BLaER1 (cell line): ENCODE data around the gene GRM5.

Experiments used
- H3K27ac ChIP-seq: shearing (Covaris generic); formaldehyde crosslinking; 2 replicates; pipeline ENCODE4 v1.8.1; 2022
- H3K27me3 ChIP-seq: shearing (Covaris generic); formaldehyde crosslinking; 2 replicates; pipeline ENCODE4 v1.8.1; 2022
- H3K36me3 ChIP-seq: shearing (Covaris generic); formaldehyde crosslinking; 2 replicates; pipeline ENCODE4 v1.8.1; 2022
- H3K4me1 ChIP-seq: shearing (Covaris generic); formaldehyde crosslinking; 2 replicates; pipeline ENCODE4 v1.8.1; 2022
- H3K4me2 ChIP-seq: shearing (Covaris generic); formaldehyde crosslinking; 2 replicates; pipeline ENCODE4 v1.8.1; 2022
- H3K4me3 ChIP-seq: shearing (Covaris generic); formaldehyde crosslinking; 2 replicates; pipeline ENCODE4 v1.8.1; 2022
- H3K9ac ChIP-seq: shearing (Covaris generic); formaldehyde crosslinking; 2 replicates; pipeline ENCODE4 v1.8.1; 2022
- H3K9me3 ChIP-seq: shearing (Covaris generic); formaldehyde crosslinking; 2 replicates; pipeline ENCODE4 v1.8.1; 2022
- H4K20me1 ChIP-seq: shearing (Covaris generic); formaldehyde crosslinking; 2 replicates; pipeline ENCODE4 v1.8.1; 2022
- Cebpa-rat ChIP-seq: shearing (Covaris generic); IDR thresholded peaks from 2 replicates; pipeline ENCODE4 v1.8.1; 2022

The GRM5 gene

DNA sequence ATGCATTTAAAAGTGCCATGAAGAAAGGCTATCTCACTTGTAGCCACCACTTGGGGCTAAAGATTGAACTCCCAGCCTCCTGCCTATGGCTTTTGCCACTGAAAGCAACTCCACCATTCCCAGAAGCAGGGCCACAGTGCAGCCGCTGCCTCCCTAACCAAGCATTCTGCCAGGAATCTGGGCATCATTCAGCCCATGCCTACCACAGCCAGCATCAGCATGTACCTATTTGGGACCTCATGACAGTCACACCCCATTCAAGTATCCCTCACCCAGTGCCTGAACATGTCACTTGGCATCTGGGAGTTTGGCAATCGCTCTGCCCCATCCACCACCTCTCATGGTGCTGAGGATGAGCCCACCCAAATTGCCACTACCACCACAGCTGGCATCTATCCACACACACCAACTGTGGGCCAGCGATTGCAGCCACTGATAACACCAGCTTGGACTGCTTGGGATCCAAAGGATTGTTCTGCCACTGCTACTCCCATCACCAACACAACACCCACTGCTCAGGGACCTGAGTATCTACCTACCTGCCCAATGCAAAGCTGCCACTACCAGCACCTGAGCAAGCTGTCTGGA, 234.4 kb downstream of the GRM5 start:
- H4K20me1 ChIP-seq: no peaks in the 10 kb centered on the region
- no peaks in the 10 kb centered on the region for H3K27me3 ChIP-seq
- no peaks in the 10 kb centered on the region for H3K4me1 ChIP-seq
- no peak overlapping the region for H3K27ac ChIP-seq
- H3K4me2 ChIP-seq: no peak overlapping the region
- no peak overlapping the region for H3K4me3 ChIP-seq
- no peaks in the 10 kb centered on the region for H3K36me3 ChIP-seq
- H3K9me3 ChIP-seq: no peaks in the 10 kb centered on the region
- no peak overlapping the region for H3K9ac ChIP-seq
- TF ChIP-seq Cebpa-rat: no peak

DNA sequence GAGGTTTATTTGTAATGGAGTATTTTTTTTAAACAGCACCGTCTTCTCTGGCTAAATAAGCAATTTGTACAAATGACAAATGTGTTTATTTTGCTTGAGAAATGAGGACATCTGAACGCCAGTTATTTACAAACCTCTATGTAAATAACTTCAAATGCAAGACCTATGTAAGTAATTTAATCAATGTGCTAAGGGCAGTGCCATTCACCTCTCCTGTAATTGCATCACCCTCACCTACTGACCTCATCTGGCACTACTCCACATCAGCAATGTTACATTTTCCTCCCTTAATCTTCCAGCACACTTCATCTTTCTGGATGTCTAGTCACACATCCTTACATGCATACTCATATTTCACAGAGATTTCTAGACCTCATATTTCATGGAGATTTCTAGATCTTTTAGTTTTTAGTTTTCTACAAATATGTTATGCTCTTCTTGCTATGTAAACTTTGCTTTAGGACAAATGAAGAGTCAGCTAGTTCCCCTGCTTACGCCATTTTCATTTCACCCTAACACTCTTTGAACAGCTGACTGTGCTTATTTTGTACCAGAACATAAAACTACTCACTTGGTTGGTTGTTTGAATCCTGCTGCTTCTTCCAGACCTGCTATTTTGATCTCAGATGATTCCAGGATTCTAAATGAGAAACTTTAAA, 238.6 kb downstream of the GRM5 start:
- TF ChIP-seq Cebpa-rat: no peak
- Histone ChIP-seq H3K4me1 (no peaks in the 10 kb centered on the region), H3K4me3 (no peak overlapping the region), H3K36me3 (no peaks in the 10 kb centered on the region), H3K9ac (no peak overlapping the region), H3K27ac (no peak overlapping the region), H3K4me2 (no peak overlapping the region), H3K27me3 (no peaks in the 10 kb centered on the region), H4K20me1 (no peaks in the 10 kb centered on the region), H3K9me3 (no peaks in the 10 kb centered on the region)

GRCh38 chr11:88819616-88820015, 246.2 kb downstream of the GRM5 start:
- TF ChIP-seq Cebpa-rat: no peak
- no peak overlapping the region for H3K27ac ChIP-seq
- no peaks in the 10 kb centered on the region for H3K4me1 ChIP-seq
- H3K9me3 ChIP-seq: no peaks in the 10 kb centered on the region
- H3K4me2 ChIP-seq: no peak overlapping the region
- no peaks in the 10 kb centered on the region for H3K27me3 ChIP-seq
- H4K20me1 ChIP-seq: no peaks in the 10 kb centered on the region
- no peaks in the 10 kb centered on the region for H3K36me3 ChIP-seq
- no peak overlapping the region for H3K4me3 ChIP-seq
- no peak overlapping the region for H3K9ac ChIP-seq

- Histone ChIP-seq H3K9me3 (no peaks in the 10 kb centered on the region), H3K4me3 (no peak overlapping the region), H3K4me1 (no peaks in the 10 kb centered on the region), H3K36me3 (no peaks in the 10 kb centered on the region), H3K9ac (no peak overlapping the region), H4K20me1 (no peaks in the 10 kb centered on the region), H3K27me3 (no peaks in the 10 kb centered on the region), H3K4me2 (no peak overlapping the region), H3K27ac (no peak overlapping the region)
- no peak for TF ChIP-seq Cebpa-rat
Observed at GRCh38 chr11:88818978-88819377, 246.8 kb downstream of the GRM5 start.

- Histone ChIP-seq H3K4me1 (no peaks in the 10 kb centered on the region), H3K27me3 (no peaks in the 10 kb centered on the region), H3K9me3 (no peaks in the 10 kb centered on the region), H3K36me3 (no peaks in the 10 kb centered on the region), H3K4me3 (no peak overlapping the region), H3K9ac (no peak overlapping the region), H3K4me2 (no peak overlapping the region), H4K20me1 (no peaks in the 10 kb centered on the region), H3K27ac (no peak overlapping the region)
- no peak for TF ChIP-seq Cebpa-rat
Observed at GRCh38 chr11:88815505-88815904, 250.3 kb downstream of the GRM5 start.

- H3K27ac ChIP-seq: no peak overlapping the region
- H3K27me3 ChIP-seq: no peaks in the 10 kb centered on the region
- H3K9ac ChIP-seq: no peak overlapping the region
- H3K9me3 ChIP-seq: no peaks in the 10 kb centered on the region
- no peaks in the 10 kb centered on the region for H3K36me3 ChIP-seq
- no peaks in the 10 kb centered on the region for H4K20me1 ChIP-seq
- TF ChIP-seq Cebpa-rat: no peak
- no peak overlapping the region for H3K4me2 ChIP-seq
- no peak overlapping the region for H3K4me3 ChIP-seq
- no peaks in the 10 kb centered on the region for H3K4me1 ChIP-seq
Observed at GRCh38 chr11:88814076-88814475, 251.7 kb downstream of the GRM5 start.

DNA sequence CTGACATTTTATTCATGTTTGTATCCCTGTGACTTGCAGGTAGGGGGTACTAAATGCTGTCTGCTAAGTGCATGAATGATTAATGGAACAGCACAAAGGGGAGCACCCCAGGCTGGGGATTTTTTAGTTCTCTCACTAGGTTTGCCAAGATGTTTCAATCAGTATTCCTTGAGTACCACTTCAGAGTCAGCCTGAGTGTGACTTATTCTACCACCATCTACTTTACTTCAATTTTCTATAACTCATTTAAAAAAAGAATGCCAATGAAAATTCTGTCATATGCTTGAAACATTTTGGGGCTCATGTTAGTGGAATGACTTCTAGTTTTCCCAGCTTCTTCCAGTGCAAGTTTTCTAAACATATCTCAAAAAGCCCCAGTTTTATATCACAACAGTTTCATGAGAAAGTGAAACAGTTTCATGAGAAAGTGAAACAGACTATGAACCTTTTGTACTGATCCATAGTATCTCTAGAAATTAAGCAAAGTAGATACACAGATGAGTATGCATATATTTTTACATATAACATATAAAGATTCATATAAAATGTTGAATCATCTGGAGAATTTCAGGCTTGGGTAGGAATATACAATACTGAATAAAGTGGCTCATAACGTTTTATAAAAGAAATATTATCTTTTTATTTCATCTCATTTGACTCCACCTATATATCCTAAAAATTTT, 252.4 kb downstream of the GRM5 start:
- Histone ChIP-seq H3K27me3 (no peaks in the 10 kb centered on the region), H4K20me1 (no peaks in the 10 kb centered on the region), H3K9ac (no peak overlapping the region), H3K4me1 (no peaks in the 10 kb centered on the region), H3K27ac (no peak overlapping the region), H3K9me3 (no peaks in the 10 kb centered on the region), H3K4me2 (no peak overlapping the region), H3K36me3 (no peaks in the 10 kb centered on the region), H3K4me3 (no peak overlapping the region)
- TF ChIP-seq Cebpa-rat: no peak

- Histone ChIP-seq H4K20me1 (no peaks in the 10 kb centered on the region), H3K4me1 (no peaks in the 10 kb centered on the region), H3K9ac (no peak overlapping the region), H3K4me3 (no peak overlapping the region), H3K27ac (no peak overlapping the region), H3K27me3 (no peaks in the 10 kb centered on the region), H3K9me3 (no peaks in the 10 kb centered on the region), H3K36me3 (no peaks in the 10 kb centered on the region), H3K4me2 (no peak overlapping the region)
- TF ChIP-seq Cebpa-rat: no peak
Observed at GRCh38 chr11:88810420-88811097, 255.2 kb downstream of the GRM5 start.

- no peak overlapping the region for H3K4me3 ChIP-seq
- H3K36me3 ChIP-seq: no peaks in the 10 kb centered on the region
- no peak overlapping the region for H3K4me2 ChIP-seq
- TF ChIP-seq Cebpa-rat: no peak
- no peaks in the 10 kb centered on the region for H3K4me1 ChIP-seq
- no peaks in the 10 kb centered on the region for H3K9me3 ChIP-seq
- no peaks in the 10 kb centered on the region for H4K20me1 ChIP-seq
- no peak overlapping the region for H3K9ac ChIP-seq
- no peak overlapping the region for H3K27ac ChIP-seq
- no peaks in the 10 kb centered on the region for H3K27me3 ChIP-seq
Observed at GRCh38 chr11:88809126-88809525, 256.7 kb downstream of the GRM5 start.

DNA sequence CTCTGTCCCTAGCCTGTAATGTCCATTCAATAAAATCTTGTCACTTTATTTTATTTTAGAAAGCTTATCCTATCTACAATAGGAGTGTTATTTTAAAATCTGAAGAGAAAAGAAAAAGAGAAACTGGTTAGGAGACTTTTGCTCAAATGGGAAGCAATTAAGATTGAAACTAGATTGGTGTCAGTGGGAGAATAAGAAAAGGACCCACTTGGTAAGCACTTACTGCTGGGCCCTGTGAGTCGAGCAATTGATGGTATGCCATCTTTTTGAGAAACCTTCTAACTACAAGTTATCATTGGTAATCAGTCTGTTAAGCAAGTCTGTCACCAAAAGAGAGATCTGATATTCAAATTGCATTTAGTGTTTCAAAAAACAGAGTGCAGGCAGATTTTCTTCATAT, 258.4 kb downstream of the GRM5 start:
- H3K4me2 ChIP-seq: no peak overlapping the region
- H3K4me1 ChIP-seq: no peaks in the 10 kb centered on the region
- H3K9me3 ChIP-seq: no peaks in the 10 kb centered on the region
- H3K36me3 ChIP-seq: no peaks in the 10 kb centered on the region
- no peaks in the 10 kb centered on the region for H3K27me3 ChIP-seq
- H3K27ac ChIP-seq: no peak overlapping the region
- H3K9ac ChIP-seq: no peak overlapping the region
- TF ChIP-seq Cebpa-rat: no peak
- H3K4me3 ChIP-seq: no peak overlapping the region
- no peaks in the 10 kb centered on the region for H4K20me1 ChIP-seq
